ENCODE data around the gene FADS6.
A peak's percentile ranks its signal among the peaks of the same experiment; 100 is the strongest.

FADS6 gene

GRCh38 chr17:74882517-74883240 lies 10.8 kb downstream of the FADS6 start:
- Histone ChIP-seq H3K27me3 (ENCODE audit: control insufficient read depth, insufficient read depth, low read length) (no peaks in the 10 kb centered on the region), H3K9ac (no peak overlapping the region), H3K4me3 (ENCODE audit: low read depth, low read length) (no peak overlapping the region), H3K4me1 (peaks cover 7% of the 10 kb centered on the region), H3K9me3 (ENCODE audit: control insufficient read depth, low read length) (no peaks in the 10 kb centered on the region), H3K27ac (no peak overlapping the region), H3K79me2 (no peaks in the 10 kb centered on the region), H2AFZ (no peak overlapping the region), H3K36me3 (ENCODE audit: control insufficient read depth, insufficient read depth, low read length) (no peaks in the 10 kb centered on the region), H3K4me2 (ENCODE audit: low read length) (no peak overlapping the region)
- TF ChIP-seq, protein P1, sequence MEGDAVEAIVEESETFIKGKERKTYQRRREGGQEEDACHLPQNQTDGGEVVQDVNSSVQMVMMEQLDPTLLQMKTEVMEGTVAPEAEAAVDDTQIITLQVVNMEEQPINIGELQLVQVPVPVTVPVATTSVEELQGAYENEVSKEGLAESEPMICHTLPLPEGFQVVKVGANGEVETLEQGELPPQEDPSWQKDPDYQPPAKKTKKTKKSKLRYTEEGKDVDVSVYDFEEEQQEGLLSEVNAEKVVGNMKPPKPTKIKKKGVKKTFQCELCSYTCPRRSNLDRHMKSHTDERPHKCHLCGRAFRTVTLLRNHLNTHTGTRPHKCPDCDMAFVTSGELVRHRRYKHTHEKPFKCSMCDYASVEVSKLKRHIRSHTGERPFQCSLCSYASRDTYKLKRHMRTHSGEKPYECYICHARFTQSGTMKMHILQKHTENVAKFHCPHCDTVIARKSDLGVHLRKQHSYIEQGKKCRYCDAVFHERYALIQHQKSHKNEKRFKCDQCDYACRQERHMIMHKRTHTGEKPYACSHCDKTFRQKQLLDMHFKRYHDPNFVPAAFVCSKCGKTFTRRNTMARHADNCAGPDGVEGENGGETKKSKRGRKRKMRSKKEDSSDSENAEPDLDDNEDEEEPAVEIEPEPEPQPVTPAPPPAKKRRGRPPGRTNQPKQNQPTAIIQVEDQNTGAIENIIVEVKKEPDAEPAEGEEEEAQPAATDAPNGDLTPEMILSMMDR (IDR thresholded peaks at IDR 0.05): no peak

GRCh38 chr17:74881073-74881472 lies 12.4 kb downstream of the FADS6 start:
- TF ChIP-seq, protein P1 (IDR thresholded peaks at IDR 0.05): no peak
- H3K4me1 ChIP-seq: peaks cover 11% of the 10 kb centered on the region

DNA sequence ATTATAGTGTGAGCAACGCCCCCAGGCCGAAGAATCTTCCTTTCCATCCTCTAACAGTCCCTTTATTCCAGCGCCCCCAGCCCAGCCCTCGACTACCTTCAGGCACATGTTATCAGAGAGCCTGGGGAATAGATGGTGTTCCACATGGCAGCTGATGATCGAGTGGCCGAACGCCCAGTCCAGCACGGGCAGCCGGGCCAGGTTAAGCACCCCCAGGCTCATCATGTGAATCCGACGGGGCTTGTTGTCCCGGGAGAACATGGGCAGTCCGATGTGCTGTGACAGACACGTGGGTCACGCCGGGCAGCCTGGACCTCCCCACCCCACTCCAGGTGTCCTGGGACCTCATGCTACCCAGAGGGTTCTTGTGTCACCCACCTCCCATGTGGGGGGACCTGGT lies 14.1 kb downstream of the FADS6 start:
- no peaks in the 10 kb centered on the region for H3K9me3 ChIP-seq (ENCODE audit: control insufficient read depth, low read length)
- no peaks in the 10 kb centered on the region for H3K36me3 ChIP-seq (ENCODE audit: control insufficient read depth, insufficient read depth, low read length)
- H3K4me2 ChIP-seq (ENCODE audit: low read length): no peak overlapping the region
- H3K27me3 ChIP-seq (ENCODE audit: control insufficient read depth, insufficient read depth, low read length): no peaks in the 10 kb centered on the region
- H3K79me2 ChIP-seq: no peaks in the 10 kb centered on the region
- H3K9ac ChIP-seq: no peak overlapping the region
- no peak overlapping the region for H3K4me3 ChIP-seq (ENCODE audit: low read depth, low read length)
- H3K4me1 ChIP-seq: peaks cover 11% of the 10 kb centered on the region
- H3K27ac ChIP-seq: no peak overlapping the region
- H2AFZ ChIP-seq: no peak overlapping the region
- TF ChIP-seq, protein P1 (IDR thresholded peaks at IDR 0.05): no peak

More at GRCh38 chr17:74881073-74881472, 12.4 kb downstream of the FADS6 start:
- Histone ChIP-seq H3K9ac (no peak overlapping the region), H3K27ac (no peak overlapping the region), H3K9me3 (ENCODE audit: control insufficient read depth, low read length) (no peaks in the 10 kb centered on the region), H2AFZ (no peak overlapping the region), H3K79me2 (no peaks in the 10 kb centered on the region), H3K36me3 (ENCODE audit: control insufficient read depth, insufficient read depth, low read length) (no peaks in the 10 kb centered on the region), H3K4me2 (ENCODE audit: low read length) (no peak overlapping the region), H3K4me3 (ENCODE audit: low read depth, low read length) (no peak overlapping the region), H3K27me3 (ENCODE audit: control insufficient read depth, insufficient read depth, low read length) (no peaks in the 10 kb centered on the region)

DNA sequence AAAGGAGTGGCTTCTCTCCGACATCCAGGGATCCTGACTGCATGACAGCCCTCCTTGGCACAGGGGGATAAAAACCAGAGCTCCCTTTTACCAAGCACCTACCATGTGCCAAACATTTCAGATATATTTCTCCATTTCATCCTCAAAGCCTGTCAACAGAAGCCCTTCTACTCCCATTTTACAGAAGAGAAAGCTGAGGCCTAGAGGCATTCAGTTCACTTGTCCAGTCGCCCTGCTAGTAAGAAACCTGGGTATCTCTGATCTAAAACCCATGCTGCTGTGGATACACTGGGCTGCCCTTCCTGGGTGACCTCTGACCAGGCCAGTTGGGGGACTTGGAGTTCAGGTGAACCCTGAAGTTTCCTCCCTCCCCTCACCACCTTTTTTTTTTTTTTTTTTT lies 14.8 kb downstream of the FADS6 start:
- Histone ChIP-seq H3K4me3 (ENCODE audit: low read depth, low read length) (no peak overlapping the region), H3K9me3 (ENCODE audit: control insufficient read depth, low read length) (no peaks in the 10 kb centered on the region), H3K27ac (no peak overlapping the region), H3K27me3 (ENCODE audit: control insufficient read depth, insufficient read depth, low read length) (no peaks in the 10 kb centered on the region), H3K36me3 (ENCODE audit: control insufficient read depth, insufficient read depth, low read length) (no peaks in the 10 kb centered on the region), H3K4me1 (peaks cover 15% of the 10 kb centered on the region), H2AFZ (peak overlapping the region; percentile 85), H3K9ac (no peak overlapping the region), H3K79me2 (no peaks in the 10 kb centered on the region), H3K4me2 (ENCODE audit: low read length) (no peak overlapping the region)
- TF ChIP-seq, protein P1 (IDR thresholded peaks at IDR 0.05): no peak
